ENCODE results near the gene GLT8D2. TPM values are rescaled to one million over a fixed set of nuclear protein-coding genes. Genes with fewer than 3 reads are reported as not detected.

The GLT8D2 gene
- total and polyA plus RNA-seq, 2 donors (not counting 3 experiments of a cell fraction or from before 2014, with no cell fraction given): 1.7 to 2.6 TPM

DNA sequence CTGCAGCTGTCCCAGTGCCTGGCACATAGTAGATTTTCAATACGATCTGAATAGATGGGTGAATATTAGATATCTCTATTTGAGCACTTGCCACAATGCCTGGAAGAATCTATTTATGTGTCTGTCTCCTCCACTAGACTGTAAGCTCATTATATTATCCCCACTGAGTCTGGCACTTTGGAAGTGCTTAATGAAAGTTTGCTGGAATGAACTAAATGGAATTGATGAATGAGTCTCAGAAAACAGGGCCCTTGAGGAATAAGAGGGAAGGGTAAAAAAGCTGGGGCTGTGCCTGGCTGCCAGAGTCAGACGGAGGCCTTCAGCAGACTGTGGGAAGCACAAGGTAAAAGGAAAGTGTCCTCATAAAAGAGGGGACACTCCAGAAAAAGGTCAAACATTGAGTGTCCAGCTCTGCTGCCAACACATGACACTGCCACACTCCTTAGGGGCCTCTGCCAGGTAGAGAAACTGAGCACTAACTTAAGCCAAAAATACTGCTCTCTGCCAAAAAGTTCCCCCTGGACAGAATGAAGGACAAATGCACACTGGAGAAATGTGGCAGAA is 39.3 kb downstream of the GLT8D2 start:
- TF ChIP-seq JUN (IDR thresholded peaks at IDR 0.05; ENCODE audit: borderline replicate concordance, insufficient read depth, insufficient read length, low read depth): no peak
- TF ChIP-seq EZH2 (IDR thresholded peaks at IDR 0.05; ENCODE audit: borderline replicate concordance, low read depth, low read length, severe bottlenecking): no peak
- no peak for TF ChIP-seq POLR2A (IDR thresholded peaks at IDR 0.05; ENCODE audit: low read depth, low read length)
- TF ChIP-seq, protein P1, sequence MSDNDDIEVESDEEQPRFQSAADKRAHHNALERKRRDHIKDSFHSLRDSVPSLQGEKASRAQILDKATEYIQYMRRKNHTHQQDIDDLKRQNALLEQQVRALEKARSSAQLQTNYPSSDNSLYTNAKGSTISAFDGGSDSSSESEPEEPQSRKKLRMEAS (IDR thresholded peaks at IDR 0.05; ENCODE audit: insufficient read depth, insufficient read length): no peak
- no peak for TF ChIP-seq POLR2AphosphoS5 (IDR thresholded peaks at IDR 0.05; ENCODE audit: insufficient read depth, low read depth, low read length)
- TF ChIP-seq GATA2 (IDR thresholded peaks at IDR 0.05; ENCODE audit: insufficient read depth, insufficient read length, low read depth, low read length): no peak
- no peak for TF ChIP-seq MYC (IDR thresholded peaks at IDR 0.05; ENCODE audit: low read depth, low read length)
- TF ChIP-seq, protein P2, sequence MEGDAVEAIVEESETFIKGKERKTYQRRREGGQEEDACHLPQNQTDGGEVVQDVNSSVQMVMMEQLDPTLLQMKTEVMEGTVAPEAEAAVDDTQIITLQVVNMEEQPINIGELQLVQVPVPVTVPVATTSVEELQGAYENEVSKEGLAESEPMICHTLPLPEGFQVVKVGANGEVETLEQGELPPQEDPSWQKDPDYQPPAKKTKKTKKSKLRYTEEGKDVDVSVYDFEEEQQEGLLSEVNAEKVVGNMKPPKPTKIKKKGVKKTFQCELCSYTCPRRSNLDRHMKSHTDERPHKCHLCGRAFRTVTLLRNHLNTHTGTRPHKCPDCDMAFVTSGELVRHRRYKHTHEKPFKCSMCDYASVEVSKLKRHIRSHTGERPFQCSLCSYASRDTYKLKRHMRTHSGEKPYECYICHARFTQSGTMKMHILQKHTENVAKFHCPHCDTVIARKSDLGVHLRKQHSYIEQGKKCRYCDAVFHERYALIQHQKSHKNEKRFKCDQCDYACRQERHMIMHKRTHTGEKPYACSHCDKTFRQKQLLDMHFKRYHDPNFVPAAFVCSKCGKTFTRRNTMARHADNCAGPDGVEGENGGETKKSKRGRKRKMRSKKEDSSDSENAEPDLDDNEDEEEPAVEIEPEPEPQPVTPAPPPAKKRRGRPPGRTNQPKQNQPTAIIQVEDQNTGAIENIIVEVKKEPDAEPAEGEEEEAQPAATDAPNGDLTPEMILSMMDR (IDR thresholded peaks at IDR 0.05; ENCODE audit: extremely low read depth in 1 of 2, insufficient read depth in 1 of 2, low read depth in 1 of 2, low read length in 2 of 2): no peak
- TF ChIP-seq FOS (IDR thresholded peaks at IDR 0.05; ENCODE audit: borderline replicate concordance, insufficient read depth, low read length): no peak
- no peaks in the 10 kb centered on the region for H3K9me3 ChIP-seq (replicated peaks; ENCODE audit: control insufficient read depth, insufficient read depth, low read length)
- peak overlapping the region; percentile 65 for H3K27ac ChIP-seq (ENCODE audit: insufficient read depth, low read depth, low read length)
- H3K9ac ChIP-seq (replicated peaks; ENCODE audit: extremely low read depth, insufficient read depth, low read length): no peak overlapping the region
- no peaks in the 10 kb centered on the region for H3K27me3 ChIP-seq (ENCODE audit: control insufficient read depth in 2 of 2, insufficient read depth in 2 of 2, low read length in 2 of 2)
- DNase-seq (ENCODE audit: low read depth, low spot score): no peak
- no peak for FAIRE-seq
- ChIA-PET POLR2A (interaction anchor here (0.9 kb wide), 1 partner anchor 45 kb away, joined by 4 read pairs; the partner anchor contains the start of gene TDG), CTCF (interaction anchor here (1.0 kb wide), 1 partner anchor 14 kb away, joined by 4 read pairs; no protein-coding TSS in a partner anchor)
- peaks cover 23% of the 10 kb centered on the region for H3K4me1 ChIP-seq (ENCODE audit: control insufficient read depth, extremely low read depth, insufficient read depth, low read length)
- H3K36me3 ChIP-seq (ENCODE audit: control insufficient read depth in 2 of 2, extremely low read depth in 1 of 2, insufficient read depth in 2 of 2, low read length in 2 of 2): no peaks in the 10 kb centered on the region
- H3K4me3 ChIP-seq (replicated peaks in 1 of 3; ENCODE audit: insufficient read depth in 1 of 3, low read depth in 1 of 3, low read length in 3 of 3): no peak overlapping the region
- H4K20me1 ChIP-seq (replicated peaks; ENCODE audit: control insufficient read depth, extremely low read depth, insufficient read depth, low read length): no peaks in the 10 kb centered on the region
- dilution Hi-C loops (cut with MboI; ENCODE audit: extremely low pct_ligation_motif_present, low sequenced_read_pairs) (no loop called here), intact Hi-C loops (cut with micrococcal nuclease) (no loop called here)
- H2AFZ ChIP-seq (ENCODE audit: low read depth, low read length): peak overlapping the region; percentile 69
- no peaks in the 10 kb centered on the region for H3K9me1 ChIP-seq (replicated peaks; ENCODE audit: control insufficient read depth, extremely low read depth, insufficient read depth, low read length)
- no peaks in the 10 kb centered on the region for H3K79me2 ChIP-seq (ENCODE audit: control insufficient read depth, insufficient read depth, low read length)
- peak overlapping the region; percentile 76 for H3K4me2 ChIP-seq (ENCODE audit: insufficient read depth, low read length)
- BruUV-seq (replicated peaks): TSS peak; percentile 89

All from endothelial cell of umbilical vein (primary cell).